Vein endothelial cell (primary cell): Measurements from ENCODE around the gene SYCN. TPM values are rescaled to one million over a fixed set of nuclear protein-coding genes. Genes with fewer than 3 reads are reported as not detected.

Experiments used
- total RNA-seq: library from RNA; depleted of rRNA; stranded (reverse); fragments of >200 nt; gene quantifications from 2 replicates; pipeline ENCODE4 v1.2.3, GENCODE V29; 2012

Gene SYCN, protein sequence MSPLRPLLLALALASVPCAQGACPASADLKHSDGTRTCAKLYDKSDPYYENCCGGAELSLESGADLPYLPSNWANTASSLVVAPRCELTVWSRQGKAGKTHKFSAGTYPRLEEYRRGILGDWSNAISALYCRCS
- total RNA-seq = not detected in 2 replicates

GRCh38 chr19:39203372-39204341 lies at the start of gene SYCN:
Gene SYCN, minus strand, starts transcription at chr19:39204263. Its CDS starts 9 bp downstream, at chr19:39204254.

DNA sequence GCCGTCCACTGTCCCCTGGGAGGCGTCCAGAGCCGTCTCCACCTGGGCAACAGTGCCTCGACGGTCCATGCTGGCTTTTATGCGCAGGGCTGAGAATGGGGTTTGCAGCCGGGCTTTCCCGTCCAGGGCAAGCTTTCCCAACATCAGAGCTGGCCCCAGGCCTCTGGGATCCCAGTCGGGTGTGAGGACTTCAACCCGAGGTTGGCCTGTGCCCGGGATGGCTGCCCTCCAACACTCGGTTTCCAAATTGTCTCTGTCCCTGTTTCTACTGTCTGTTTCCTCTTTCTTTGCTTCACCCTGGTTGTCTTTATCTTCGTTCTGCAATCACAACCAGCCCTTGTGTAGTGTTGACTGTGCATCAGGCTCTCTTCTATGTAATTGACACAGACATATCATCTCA lies 44.7 kb upstream of the SYCN start, which contains the start of gene IFNL4:
Gene IFNL4, minus strand, starts transcription at position 51 of the 400 bp plus-strand sequence.

DNA sequence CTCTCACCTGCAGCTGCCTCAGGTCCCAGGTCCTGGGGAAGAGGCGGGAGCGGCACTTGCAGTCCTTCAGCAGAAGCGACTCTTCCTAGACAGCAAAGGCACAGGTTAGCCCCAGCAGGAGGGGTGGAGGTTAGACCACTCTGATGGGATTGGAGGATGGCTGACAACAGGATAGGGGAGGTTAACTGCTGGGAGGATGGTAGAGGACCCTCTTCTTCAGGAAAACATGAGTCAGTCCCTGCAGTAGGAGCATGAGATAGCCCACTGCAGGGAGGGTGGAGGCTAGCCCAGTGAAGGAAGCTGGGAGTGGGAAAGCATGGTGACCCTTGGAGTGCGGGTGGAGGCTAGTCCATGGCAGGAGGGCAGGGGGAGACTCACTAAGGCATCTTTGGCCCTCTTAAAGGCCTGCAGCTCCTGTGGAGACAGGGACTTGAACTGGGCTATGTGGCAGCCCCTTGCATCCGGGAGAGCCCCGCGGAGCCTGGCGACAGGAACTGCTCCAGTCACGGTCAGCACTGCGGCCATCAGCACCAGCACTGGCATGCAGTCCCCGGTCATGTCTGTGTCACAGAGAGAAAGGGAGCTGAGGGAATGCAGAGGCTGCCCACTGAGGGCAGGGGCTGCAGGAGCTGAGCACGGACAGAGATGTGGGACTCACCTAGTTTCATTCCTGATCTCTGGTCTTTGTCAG lies 40.5 kb upstream of the SYCN start, which contains the start of gene IFNL3:
Gene IFNL3, minus strand, starts transcription at position 597 of the 691 bp plus-strand sequence. Its CDS starts 39 bp downstream, at position 558.

DNA sequence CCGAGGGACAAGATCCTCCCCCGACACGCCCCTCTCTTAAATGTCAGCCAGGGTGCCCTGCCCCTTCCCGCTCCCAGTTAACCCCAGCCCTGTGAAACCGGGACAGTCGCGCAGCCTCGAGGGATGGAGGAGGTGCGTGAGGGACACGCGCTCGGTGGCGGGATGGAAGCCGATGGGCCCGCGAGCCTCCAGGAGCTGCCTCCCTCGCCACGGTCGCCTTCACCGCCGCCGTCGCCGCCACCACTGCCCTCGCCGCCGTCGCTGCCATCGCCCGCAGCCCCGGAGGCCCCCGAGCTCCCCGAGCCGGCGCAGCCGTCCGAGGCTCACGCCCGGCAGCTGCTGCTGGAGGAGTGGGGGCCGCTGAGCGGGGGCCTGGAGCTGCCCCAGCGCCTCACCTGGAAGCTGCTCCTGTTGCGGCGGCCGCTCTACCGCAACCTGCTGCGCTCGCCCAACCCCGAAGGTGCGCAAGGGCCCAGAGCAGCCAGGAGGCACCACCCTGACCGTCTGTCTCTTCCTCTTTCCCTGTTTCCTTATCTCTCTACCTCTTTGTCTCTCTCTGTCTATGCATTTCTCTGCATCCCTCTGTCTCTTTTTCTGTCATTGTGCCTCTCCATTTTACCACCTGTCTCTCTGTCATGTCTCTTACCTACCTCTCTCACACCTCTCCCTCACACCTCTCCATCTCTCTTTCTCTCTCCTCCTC lies 7.1 kb downstream of the SYCN start, which contains the start of gene NCCRP1:
Gene NCCRP1, plus strand, starts transcription at position 105 of the 703 bp plus-strand sequence. Its CDS starts 19 bp downstream, at position 124.

Other genes starting within 250 kb of the SYCN start
- 15.7 and 17.6 TPM in 2 replicates for gene FBXO17, start 228.5 kb downstream of the SYCN start, total RNA-seq
- gene FBXO27, start 171.7 kb downstream of the SYCN start, total RNA-seq = 1.3 and 2.3 TPM in 2 replicates
- gene ACP7, start 119.9 kb downstream of the SYCN start, total RNA-seq = not detected in 2 replicates
- gene PAK4, start 78.5 kb downstream of the SYCN start, total RNA-seq = 15.8 and 21.6 TPM in 2 replicates
- gene NCCRP1, start 7.3 kb downstream of the SYCN start, total RNA-seq = not detected in 2 replicates
- gene IFNL3, start 40.7 kb upstream of the SYCN start, total RNA-seq = not detected in 2 replicates
- not detected in 2 replicates for gene IFNL4, start 44.6 kb upstream of the SYCN start, total RNA-seq
- gene IFNL2, start 64.1 kb upstream of the SYCN start, total RNA-seq = not detected in 2 replicates
- not detected in 2 replicates for gene IFNL1, start 92.1 kb upstream of the SYCN start, total RNA-seq
- 0.29 and 0.65 TPM in 2 replicates for gene LRFN1, start 116.6 kb upstream of the SYCN start, total RNA-seq
- 51.9 and 70.2 TPM in 2 replicates for gene GMFG, start 131.8 kb upstream of the SYCN start, total RNA-seq
- gene SAMD4B, start 138.2 kb upstream of the SYCN start, total RNA-seq = 64.7 and 68.9 TPM in 2 replicates
- 29.8 and 32.0 TPM in 2 replicates for gene PAF1, start 186.8 kb upstream of the SYCN start, total RNA-seq
- 17.3 and 24.2 TPM in 2 replicates for gene MED29, start 187.1 kb upstream of the SYCN start, total RNA-seq
- 2.9 and 3.2 TPM in 2 replicates for gene ZFP36, start 202.6 kb upstream of the SYCN start, total RNA-seq
- gene PLEKHG2, start 208.4 kb upstream of the SYCN start, total RNA-seq = 31.7 and 36.9 TPM in 2 replicates
- 47.4 and 84.9 TPM in 2 replicates for gene RPS16, start 231.7 kb upstream of the SYCN start, total RNA-seq
- 85.1 and 98.3 TPM in 2 replicates for gene SUPT5H, start 241.3 kb upstream of the SYCN start, total RNA-seq